ENCODE results near the gene CDCA8. TPM values are rescaled to one million over a fixed set of nuclear protein-coding genes. Genes with fewer than 3 reads are reported as not detected.

Gene CDCA8
- total RNA-seq, 1 donor from 2014 or later = 72.1 TPM

- Mint-ChIP-seq H3K4me1 (no peaks in the 10 kb centered on the region), H3K27me3 (ENCODE audit: low read depth) (no peaks in the 10 kb centered on the region), H3K4me3 (no peak overlapping the region), H3K27ac (ENCODE audit: unreplicated experiment) (no peak overlapping the region), H3K9me3 (no peaks in the 10 kb centered on the region), H3K36me3 (ENCODE audit: low read depth) (peaks cover 15% of the 10 kb centered on the region)
- TF ChIP-seq CTCF (conservative IDR thresholded peaks at IDR 0.05) = no peak
- no peak for DNase-seq (ENCODE audit: low read depth, low spot score)
Observed at GRCh38 chr1:37701051-37701450, 8.7 kb downstream of the CDCA8 start.

- TF ChIP-seq CTCF (conservative IDR thresholded peaks at IDR 0.05) = no peak
- DNase-seq (ENCODE audit: low read depth, low spot score) = no peak
- Mint-ChIP-seq H3K27me3 (ENCODE audit: low read depth) (no peaks in the 10 kb centered on the region), H3K4me3 (no peak overlapping the region), H3K9me3 (no peaks in the 10 kb centered on the region), H3K36me3 (ENCODE audit: low read depth) (peaks cover 17% of the 10 kb centered on the region), H3K4me1 (no peaks in the 10 kb centered on the region), H3K27ac (ENCODE audit: unreplicated experiment) (no peak overlapping the region)
Observed at GRCh38 chr1:37703061-37703460, 10.7 kb downstream of the CDCA8 start.

- no peak for DNase-seq (ENCODE audit: low read depth, low spot score)
- no peak for TF ChIP-seq CTCF (conservative IDR thresholded peaks at IDR 0.05)
- H3K27me3 Mint-ChIP-seq (ENCODE audit: low read depth) = no peaks in the 10 kb centered on the region
- no peaks in the 10 kb centered on the region for H3K9me3 Mint-ChIP-seq
- no peak overlapping the region for H3K27ac Mint-ChIP-seq (ENCODE audit: unreplicated experiment)
- no peaks in the 10 kb centered on the region for H3K4me1 Mint-ChIP-seq
- H3K4me3 Mint-ChIP-seq = no peak overlapping the region
- H3K36me3 Mint-ChIP-seq (ENCODE audit: low read depth) = peaks cover 25% of the 10 kb centered on the region
Observed at GRCh38 chr1:37704966-37705365, 12.7 kb downstream of the CDCA8 start.

- no peak for DNase-seq (ENCODE audit: low read depth, low spot score)
- H3K9me3 Mint-ChIP-seq = no peaks in the 10 kb centered on the region
- no peaks in the 10 kb centered on the region for H3K27me3 Mint-ChIP-seq (ENCODE audit: low read depth)
- no peak overlapping the region for H3K27ac Mint-ChIP-seq (ENCODE audit: unreplicated experiment)
- H3K4me3 Mint-ChIP-seq = no peak overlapping the region
- TF ChIP-seq CTCF (conservative IDR thresholded peaks at IDR 0.05) = no peak
- peaks cover 25% of the 10 kb centered on the region for H3K36me3 Mint-ChIP-seq (ENCODE audit: low read depth)
- H3K4me1 Mint-ChIP-seq = no peaks in the 10 kb centered on the region
Observed at GRCh38 chr1:37705399-37705798, 13.1 kb downstream of the CDCA8 start.

- DNase-seq (ENCODE audit: low read depth, low spot score) = no peak
- H3K36me3 Mint-ChIP-seq (ENCODE audit: low read depth) = peaks cover 16% of the 10 kb centered on the region
- no peaks in the 10 kb centered on the region for H3K9me3 Mint-ChIP-seq
- TF ChIP-seq CTCF (conservative IDR thresholded peaks at IDR 0.05) = no peak
- no peak overlapping the region for H3K27ac Mint-ChIP-seq (ENCODE audit: unreplicated experiment)
- H3K4me3 Mint-ChIP-seq = no peak overlapping the region
- no peaks in the 10 kb centered on the region for H3K4me1 Mint-ChIP-seq
- no peaks in the 10 kb centered on the region for H3K27me3 Mint-ChIP-seq (ENCODE audit: low read depth)
Observed at GRCh38 chr1:37708471-37708870, 16.2 kb downstream of the CDCA8 start.

- Mint-ChIP-seq H3K36me3 (ENCODE audit: low read depth) (peaks cover 5% of the 10 kb centered on the region), H3K4me1 (no peaks in the 10 kb centered on the region)
Observed at GRCh38 chr1:37714226-37714625, 21.9 kb downstream of the CDCA8 start.

More at GRCh38 chr1:37714226-37714625, 21.9 kb downstream of the CDCA8 start:
- Mint-ChIP-seq H3K27ac (ENCODE audit: unreplicated experiment) (no peak overlapping the region), H3K9me3 (no peaks in the 10 kb centered on the region), H3K4me3 (no peak overlapping the region), H3K27me3 (ENCODE audit: low read depth) (no peaks in the 10 kb centered on the region)
- no peak for TF ChIP-seq CTCF (conservative IDR thresholded peaks at IDR 0.05)
- DNase-seq (ENCODE audit: low read depth, low spot score) = no peak

All from neural crest cell (in vitro differentiated cells).